PC-9 (cell line): ENCODE measurements around the gene PKHD1. TPM values are rescaled to one million over a fixed set of nuclear protein-coding genes. Genes with fewer than 3 reads are reported as not detected.

Experiments used
- BruUV-seq: library from RNA; stranded (reverse); fragments of 400-500 nt; replicated peaks from 2 replicates; lab custom pipeline; 2021; lab: Mats Ljungman, UMichigan
- CTCF ChIA-PET: fragments of 300-600 bp; sonication (Branson Sonifier 250); formaldehyde crosslinking; loops from one replicate; lab custom pipeline; 2022; ENCODE audit warnings: antibody characterized with exemption; lab: Charles Lee
- POLR2A ChIA-PET: fragments of 300-600 bp; sonication (Branson Sonifier 250); formaldehyde crosslinking; loops from one replicate; lab custom pipeline; 2022; ENCODE audit warnings: antibody characterized with exemption; ENCODE audit not compliant: unreplicated experiment; lab: Charles Lee
- DNase-seq, 2 experiments: peaks; one replicate each; pipeline versions ENCODE4 v3.0.0 to v3.0.0-alpha.2; 2015 to 2022; ENCODE audit warnings: mixed read lengths in 1 of 2
- H2AFZ ChIP-seq: fragments of 200-600 bp; sonication (generic); 2 replicates; pipeline ENCODE4 v1.8.1; 2017; ENCODE audit warnings: antibody characterized with exemption
- H3F3A ChIP-seq: fragments of 200-600 bp; sonication (generic); 2 replicates; pipeline ENCODE4 v1.8.1; 2017; ENCODE audit warnings: antibody characterized with exemption, mild to moderate bottlenecking, low read depth; ENCODE audit not compliant: insufficient read depth
- H3K27ac ChIP-seq: fragments of 200-600 bp; sonication (generic); 2 replicates; pipeline ENCODE4 v1.6.1; 2016; ENCODE audit warnings: mixed run types
- H3K27me3 ChIP-seq: fragments of 200-600 bp; sonication (generic); 2 replicates; pipeline ENCODE4 v1.6.1; 2016; ENCODE audit warnings: low read depth, mixed run types; ENCODE audit not compliant: insufficient read depth
- H3K36me3 ChIP-seq: fragments of 200-600 bp; sonication (generic); 2 replicates; pipeline ENCODE4 v1.6.1; 2016; ENCODE audit warnings: low read depth, mixed run types
- H3K4me1 ChIP-seq: fragments of 200-600 bp; sonication (generic); replicated peaks from 2 replicates; pipeline ENCODE4 v1.6.1; 2016; ENCODE audit warnings: mixed run types; ENCODE audit not compliant: insufficient read depth
- H3K4me2 ChIP-seq: fragments of 200-600 bp; sonication (generic); 2 replicates; pipeline ENCODE4 v1.6.1; 2017; ENCODE audit warnings: mixed run types
- H3K4me3 ChIP-seq: fragments of 200-600 bp; sonication (generic); 2 replicates; pipeline ENCODE4 v1.6.1; 2016; ENCODE audit warnings: mixed run types
- H3K79me2 ChIP-seq: fragments of 200-600 bp; sonication (generic); 2 replicates; pipeline ENCODE4 v1.6.1; 2017; ENCODE audit warnings: low read depth, mixed run types
- H3K9me2 ChIP-seq: fragments of 200-600 bp; sonication (generic); 2 replicates; pipeline ENCODE4 v1.8.1; 2017; ENCODE audit warnings: mild to moderate bottlenecking; ENCODE audit not compliant: insufficient read depth
- H3K9me3 ChIP-seq: fragments of 200-600 bp; sonication (generic); 2 replicates; pipeline ENCODE4 v1.8.1; 2016; ENCODE audit warnings: low read depth; ENCODE audit not compliant: insufficient read depth
- H4K20me1 ChIP-seq: fragments of 200-600 bp; sonication (generic); 2 replicates; pipeline ENCODE4 v1.8.1; 2017; ENCODE audit not compliant: insufficient read depth
- CTCF ChIP-seq: fragments of 200-600 bp; sonication (generic); conservative IDR thresholded peaks from 2 replicates; pipeline ENCODE4 v1.6.1; 2017; ENCODE audit warnings: mixed run types, antibody characterized with exemption, mild to moderate bottlenecking, moderate library complexity
- EZH2 ChIP-seq: fragments of 200-600 bp; sonication (generic); IDR thresholded peaks from 2 replicates; pipeline ENCODE4 v1.8.0; 2017; ENCODE audit warnings: antibody characterized with exemption, low read depth
- intact Hi-C: fragments of 100-400 bp; cut with micrococcal nuclease; formaldehyde crosslinking; loops from one replicate; pipeline ENCODE4 v1.10.0; 2022; ENCODE audit not compliant: unreplicated experiment
- total RNA-seq: library from RNA; stranded (reverse); gene quantifications from 2 replicates; pipeline ENCODE4 v1.2.3, GENCODE V29; 2021

The PKHD1 gene
- total RNA-seq, 1 experiment from 2014 or later = not detected

- intact Hi-C loops = no loop called here
- no peaks in the 10 kb centered on the region for H3K36me3 ChIP-seq
- H3K9me3 ChIP-seq = no peaks in the 10 kb centered on the region
- DNase-seq = no peak
- no peak overlapping the region for H2AFZ ChIP-seq
- H3K27me3 ChIP-seq = peaks cover 7% of the 10 kb centered on the region; the same call in 1 of the 2 replicates
- no peaks in the 10 kb centered on the region for H3K79me2 ChIP-seq
- no peaks in the 10 kb centered on the region for H4K20me1 ChIP-seq
- CTCF ChIA-PET = no interaction called here
- no peaks in the 10 kb centered on the region for H3K9me2 ChIP-seq
- BruUV-seq = no TSS peak
- H3K4me2 ChIP-seq = no peak overlapping the region
- no peak overlapping the region for H3K4me3 ChIP-seq
- H3K4me1 ChIP-seq = no peaks in the 10 kb centered on the region
- POLR2A ChIA-PET = interaction anchor here (0.6 kb wide), 2 partner anchors 11 to 436 kb away, joined by 3 read pairs; no protein-coding TSS in a partner anchor
- H3K27ac ChIP-seq = no peak overlapping the region
- TF ChIP-seq CTCF (no peak), EZH2 (no peak)
- no peaks in the 10 kb centered on the region for H3F3A ChIP-seq
Observed at GRCh38 chr6:52059821-52060220, 27.6 kb downstream of the PKHD1 start.

- DNase-seq = no peak
- H3K79me2 ChIP-seq = no peaks in the 10 kb centered on the region
- no peaks in the 10 kb centered on the region for H3F3A ChIP-seq
- H3K27ac ChIP-seq = no peak overlapping the region
- no peak overlapping the region for H3K4me3 ChIP-seq
- CTCF ChIA-PET = no interaction called here
- no peaks in the 10 kb centered on the region for H3K9me3 ChIP-seq
- no peaks in the 10 kb centered on the region for H3K36me3 ChIP-seq
- H3K9me2 ChIP-seq = no peaks in the 10 kb centered on the region
- no peak overlapping the region for H3K4me2 ChIP-seq
- H3K27me3 ChIP-seq = peaks cover 18% of the 10 kb centered on the region; the same call in 1 of the 2 replicates
- POLR2A ChIA-PET = no interaction called here
- H3K4me1 ChIP-seq = no peaks in the 10 kb centered on the region
- no peaks in the 10 kb centered on the region for H4K20me1 ChIP-seq
- TF ChIP-seq EZH2 (no peak), CTCF (no peak)
- BruUV-seq = no TSS peak
- intact Hi-C loops = no loop called here
- H2AFZ ChIP-seq = no peak overlapping the region
Observed at GRCh38 chr6:52055451-52055850, 32.0 kb downstream of the PKHD1 start.

GRCh38 chr6:52053038-52053695, 34.2 kb downstream of the PKHD1 start:
- intact Hi-C loops = no loop called here
- H3K4me2 ChIP-seq = no peak overlapping the region
- H3K9me3 ChIP-seq = no peaks in the 10 kb centered on the region
- H3K79me2 ChIP-seq = no peaks in the 10 kb centered on the region
- ChIA-PET CTCF (no interaction called here), POLR2A (no interaction called here)
- no peak for DNase-seq
- TF ChIP-seq EZH2 = no peak
- TF ChIP-seq CTCF = no peak
- H3K27ac ChIP-seq = no peak overlapping the region
- no TSS peak for BruUV-seq
- H3K4me3 ChIP-seq = no peak overlapping the region
- H3F3A ChIP-seq = no peaks in the 10 kb centered on the region
- H4K20me1 ChIP-seq = no peaks in the 10 kb centered on the region
- H3K4me1 ChIP-seq = no peaks in the 10 kb centered on the region
- no peak overlapping the region for H2AFZ ChIP-seq
- H3K27me3 ChIP-seq = peaks cover 18% of the 10 kb centered on the region; the same call in 1 of the 2 replicates
- H3K9me2 ChIP-seq = no peaks in the 10 kb centered on the region
- H3K36me3 ChIP-seq = no peaks in the 10 kb centered on the region
